ENCODE results near the gene ZNF385B. TPM values are rescaled to one million over a fixed set of nuclear protein-coding genes. Genes with fewer than 3 reads are reported as not detected.

The ZNF385B gene
- total RNA-seq, 5 donors from 2014 or later (not counting 1 experiment from before 2014, with no cell fraction given), result 0.12 TPM; not detected in 4

DNA sequence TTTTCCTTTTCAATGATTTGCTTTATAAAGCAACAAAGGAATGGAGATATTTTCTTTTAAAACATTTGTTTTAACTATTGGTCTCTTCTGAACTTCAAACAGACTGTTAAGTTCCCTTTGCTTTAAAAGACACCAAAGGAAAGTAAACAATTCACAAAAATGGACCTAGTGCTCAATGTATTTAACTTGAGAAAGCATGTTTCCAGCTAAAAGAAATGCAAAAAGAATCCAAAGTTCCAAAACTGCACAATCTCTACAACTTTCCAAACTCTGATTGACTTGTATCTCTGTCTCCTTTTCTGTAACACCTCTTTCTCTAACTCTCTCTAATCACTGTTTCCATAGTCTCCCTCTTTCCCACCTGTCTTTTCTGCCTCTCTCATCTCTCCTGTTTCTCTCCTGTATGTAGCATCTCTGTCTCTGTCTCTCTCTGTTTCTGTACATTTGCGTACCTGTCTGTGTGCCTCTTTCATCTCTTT lies 301.1 kb downstream of the ZNF385B start:
- CTCF ChIA-PET, result no interaction called here
- WGBS (ENCODE audit: insufficient coverage), result no CpG with 5 or more reads among the region's 1 CpG
- DNase-seq, result no peak
- Mint-ChIP-seq H3K9me3 (no peaks in the 10 kb centered on the region), H3K27ac (no peak overlapping the region), H3K27me3 (peaks cover 0 to 4% of the 10 kb centered on the region in 2 donors), H3K4me3 (no peak overlapping the region), H3K36me3 (no peaks in the 10 kb centered on the region), H3K4me1 (no peaks in the 10 kb centered on the region)
- Histone ChIP-seq H3K27me3 (replicated peaks in 1 of 2; ENCODE audit: control insufficient read depth in 2 of 2, extremely low read depth in 1 of 2, insufficient read depth in 2 of 2, low read length in 1 of 2) (no peaks in the 10 kb centered on the region), H3K4me3 (ENCODE audit: control insufficient read depth in 1 of 2, extremely low read depth in 1 of 2, low read length in 1 of 2) (no peak overlapping the region), H3K9me3 (no peaks in the 10 kb centered on the region), H3K36me3 (ENCODE audit: control insufficient read depth in 2 of 2, extremely low read depth in 1 of 2, insufficient read depth in 1 of 2, low read length in 1 of 2) (no peaks in the 10 kb centered on the region), H3K27ac (ENCODE audit: low read length) (no peak overlapping the region), H3K4me1 (ENCODE audit: control insufficient read depth in 1 of 2, extremely low read depth in 1 of 2, insufficient read depth in 2 of 2, low read length in 2 of 2) (no peaks in the 10 kb centered on the region)
- POLR2A ChIA-PET, result no interaction called here
- no peak for ATAC-seq (replicated peaks in 1 of 4)

DNA sequence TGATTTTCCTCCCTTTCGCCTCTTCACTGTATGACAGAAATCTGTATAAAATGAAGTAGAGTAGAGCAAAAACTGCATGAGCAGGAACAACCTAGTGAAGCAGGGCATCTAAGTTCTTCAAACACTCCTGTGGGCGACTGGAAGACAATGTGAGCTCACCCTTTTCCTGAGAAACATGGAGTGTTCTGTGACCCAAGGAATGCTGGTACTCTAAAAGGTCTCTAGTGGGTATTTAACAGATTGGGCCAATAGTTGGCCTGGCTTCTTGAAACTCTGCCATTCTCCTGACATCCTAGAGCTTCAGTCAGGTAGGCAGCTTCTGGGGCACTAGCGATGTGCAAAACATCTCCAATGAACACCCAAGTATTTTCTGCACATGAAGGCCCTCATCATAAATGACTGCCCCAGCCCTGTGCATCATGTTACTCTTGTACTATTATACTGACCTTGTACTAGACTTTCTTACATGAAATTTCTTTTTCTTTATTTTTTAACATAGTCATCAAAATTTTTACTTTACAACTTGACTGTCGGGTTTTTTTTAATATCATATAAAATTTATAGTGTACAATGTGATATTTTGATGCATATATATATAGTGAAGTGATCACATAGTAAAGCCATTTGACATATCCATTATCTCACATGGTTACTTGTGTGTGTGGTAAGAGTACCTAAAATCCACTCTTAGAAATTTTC lies 302.2 kb downstream of the ZNF385B start:
- POLR2A ChIA-PET, result no interaction called here
- no peaks in the 10 kb centered on the region for H3K36me3 ChIP-seq (ENCODE audit: control insufficient read depth in 2 of 2, extremely low read depth in 1 of 2, insufficient read depth in 1 of 2, low read length in 1 of 2)

DNA sequence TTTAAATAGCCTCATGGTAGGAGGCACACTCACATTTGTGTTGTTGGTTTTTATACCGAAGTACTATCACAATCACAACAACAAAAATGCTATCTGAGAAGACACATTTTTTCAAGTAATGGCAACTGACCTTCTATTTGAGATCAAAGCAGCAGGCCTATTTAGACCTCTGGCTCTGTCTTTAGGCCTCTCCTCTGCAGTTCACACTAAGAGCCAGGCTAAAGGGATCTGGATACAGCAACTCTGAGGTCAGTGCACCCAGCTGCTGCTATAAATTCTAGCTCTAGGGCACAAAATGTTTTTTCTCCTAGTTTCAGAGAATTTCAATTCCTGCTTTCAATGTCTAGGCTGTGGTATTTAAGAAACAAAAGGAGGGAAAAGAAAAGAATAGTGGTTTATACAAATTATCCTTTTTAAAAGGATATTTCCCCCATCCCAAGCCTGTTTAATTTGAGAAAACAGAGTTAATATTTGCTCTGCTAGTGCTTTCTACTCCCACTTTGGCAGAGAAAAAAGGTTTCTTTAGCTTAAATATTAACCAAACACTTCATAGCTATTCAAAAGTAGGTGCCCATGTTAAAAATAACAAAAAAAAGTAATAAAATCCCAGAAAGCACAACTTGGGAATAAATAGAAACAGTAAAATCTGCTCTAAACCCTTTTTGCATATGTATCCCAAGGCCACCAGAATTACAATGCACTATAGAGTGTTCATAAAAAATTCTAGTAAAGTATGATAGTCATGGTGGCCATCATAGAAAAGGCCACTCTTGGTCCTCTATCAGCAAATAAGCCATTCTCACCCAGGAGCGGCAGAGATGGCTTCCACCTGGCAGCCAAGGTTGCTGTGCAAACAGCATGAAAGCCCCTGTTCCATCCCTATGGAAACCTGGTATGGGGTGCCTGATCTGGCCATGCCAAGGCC lies 303.1 kb downstream of the ZNF385B start:
- peaks cover 0 to 3% (median 0%) of the 10 kb centered on the region in 3 donors for H3K9me3 Mint-ChIP-seq
- POLR2A ChIA-PET, result no interaction called here
- Histone ChIP-seq H3K9me3 (no peaks in the 10 kb centered on the region), H3K4me1 (ENCODE audit: control insufficient read depth in 1 of 2, extremely low read depth in 1 of 2, insufficient read depth in 2 of 2, low read length in 2 of 2) (no peaks in the 10 kb centered on the region), H3K36me3 (ENCODE audit: control insufficient read depth in 2 of 2, extremely low read depth in 1 of 2, insufficient read depth in 1 of 2, low read length in 1 of 2) (no peaks in the 10 kb centered on the region), H3K4me3 (ENCODE audit: control insufficient read depth in 1 of 2, extremely low read depth in 1 of 2, low read length in 1 of 2) (no peak overlapping the region), H3K27me3 (replicated peaks in 1 of 2; ENCODE audit: control insufficient read depth in 2 of 2, extremely low read depth in 1 of 2, insufficient read depth in 2 of 2, low read length in 1 of 2) (no peaks in the 10 kb centered on the region), H3K27ac (ENCODE audit: low read length) (no peak overlapping the region)
- DNase-seq (no peak), ATAC-seq (replicated peaks in 1 of 4) (no peak)
- CTCF ChIA-PET, result interaction anchor here in 1 of 2 donors (0.6 kb wide), 1 partner anchor 40 kb away, joined by 3 read pairs; no protein-coding TSS in a partner anchor
- no peaks in the 10 kb centered on the region for H3K36me3 Mint-ChIP-seq
- 100% methylated on average over 1 of the region's 2 CpGs for WGBS (ENCODE audit: insufficient coverage)
- H3K4me1 Mint-ChIP-seq, result no peaks in the 10 kb centered on the region
- peaks cover 0 to 4% of the 10 kb centered on the region in 2 donors for H3K27me3 Mint-ChIP-seq
- H3K27ac Mint-ChIP-seq, result no peak overlapping the region
- no peak overlapping the region for H3K4me3 Mint-ChIP-seq

More for the DNA sequence above, 302.2 kb downstream of the ZNF385B start:
- Histone ChIP-seq H3K4me3 (ENCODE audit: control insufficient read depth in 1 of 2, extremely low read depth in 1 of 2, low read length in 1 of 2) (no peak overlapping the region), H3K9me3 (no peaks in the 10 kb centered on the region), H3K27ac (ENCODE audit: low read length) (no peak overlapping the region), H3K27me3 (replicated peaks in 1 of 2; ENCODE audit: control insufficient read depth in 2 of 2, extremely low read depth in 1 of 2, insufficient read depth in 2 of 2, low read length in 1 of 2) (no peaks in the 10 kb centered on the region), H3K4me1 (ENCODE audit: control insufficient read depth in 1 of 2, extremely low read depth in 1 of 2, insufficient read depth in 2 of 2, low read length in 2 of 2) (no peaks in the 10 kb centered on the region)
- WGBS (ENCODE audit: insufficient coverage), result 82% methylated on average over 2 of the region's 4 CpGs
- no peaks in the 10 kb centered on the region for H3K36me3 Mint-ChIP-seq
- CTCF ChIA-PET, result interaction anchor here in 1 of 2 donors (0.6 kb wide), 1 partner anchor 39 kb away, joined by 3 read pairs; no protein-coding TSS in a partner anchor
- DNase-seq, result no peak
- H3K4me1 Mint-ChIP-seq, result no peaks in the 10 kb centered on the region
- H3K27me3 Mint-ChIP-seq, result peaks cover 0 to 4% of the 10 kb centered on the region in 2 donors
- H3K4me3 Mint-ChIP-seq, result no peak overlapping the region
- H3K27ac Mint-ChIP-seq, result no peak overlapping the region
- peaks cover 0 to 3% (median 0%) of the 10 kb centered on the region in 3 donors for H3K9me3 Mint-ChIP-seq
- ATAC-seq (replicated peaks in 1 of 4), result no peak

DNA sequence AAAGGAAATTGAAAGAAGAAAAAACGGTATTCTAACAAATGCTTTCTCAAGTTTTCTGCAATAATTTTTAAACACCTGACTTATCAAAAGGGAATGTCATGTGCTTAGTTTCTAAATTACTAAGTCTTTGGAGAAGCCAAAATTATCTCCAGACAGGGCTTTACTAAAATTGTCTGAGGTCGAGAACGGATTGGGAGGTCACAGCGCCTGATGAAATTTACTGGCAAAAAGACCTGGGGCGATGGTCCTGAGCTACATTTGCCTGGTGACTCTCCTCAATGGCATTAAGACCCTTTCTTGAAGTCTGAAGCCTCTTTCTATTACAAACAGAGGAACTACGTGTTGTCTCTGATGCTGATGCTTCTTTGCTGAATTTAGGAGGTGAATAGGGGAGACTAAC lies 305.0 kb downstream of the ZNF385B start:
- H3K9me3 ChIP-seq, result no peaks in the 10 kb centered on the region
- no peak overlapping the region for H3K27ac ChIP-seq (ENCODE audit: low read length)
- ChIA-PET POLR2A (no interaction called here), CTCF (no interaction called here)
- peaks cover 0 to 4% of the 10 kb centered on the region in 2 donors for H3K27me3 Mint-ChIP-seq
- no peaks in the 10 kb centered on the region for H3K4me1 Mint-ChIP-seq
- no peak overlapping the region for H3K4me3 ChIP-seq (ENCODE audit: control insufficient read depth in 1 of 2, extremely low read depth in 1 of 2, low read length in 1 of 2)
- no peaks in the 10 kb centered on the region for H3K36me3 Mint-ChIP-seq
- DNase-seq, result no peak
- H3K27me3 ChIP-seq (replicated peaks in 1 of 2; ENCODE audit: control insufficient read depth in 2 of 2, extremely low read depth in 1 of 2, insufficient read depth in 2 of 2, low read length in 1 of 2), result no peaks in the 10 kb centered on the region
- 89% methylated on average over 3 of the region's 6 CpGs for WGBS (ENCODE audit: insufficient coverage)
- ATAC-seq (replicated peaks in 1 of 4), result no peak
- H3K27ac Mint-ChIP-seq, result no peak overlapping the region
- H3K9me3 Mint-ChIP-seq, result peaks cover 0 to 3% (median 0%) of the 10 kb centered on the region in 3 donors
- H3K36me3 ChIP-seq (ENCODE audit: control insufficient read depth in 2 of 2, extremely low read depth in 1 of 2, insufficient read depth in 1 of 2, low read length in 1 of 2), result no peaks in the 10 kb centered on the region
- H3K4me1 ChIP-seq (ENCODE audit: control insufficient read depth in 1 of 2, extremely low read depth in 1 of 2, insufficient read depth in 2 of 2, low read length in 2 of 2), result no peaks in the 10 kb centered on the region
- H3K4me3 Mint-ChIP-seq, result no peak overlapping the region

GRCh38 chr2:179555691-179556283 lies 305.6 kb downstream of the ZNF385B start:
- Histone ChIP-seq H3K36me3 (ENCODE audit: control insufficient read depth in 2 of 2, extremely low read depth in 1 of 2, insufficient read depth in 1 of 2, low read length in 1 of 2) (no peaks in the 10 kb centered on the region), H3K27ac (ENCODE audit: low read length) (no peak overlapping the region), H3K4me3 (ENCODE audit: control insufficient read depth in 1 of 2, extremely low read depth in 1 of 2, low read length in 1 of 2) (no peak overlapping the region), H3K9me3 (no peaks in the 10 kb centered on the region), H3K4me1 (ENCODE audit: control insufficient read depth in 1 of 2, extremely low read depth in 1 of 2, insufficient read depth in 2 of 2, low read length in 2 of 2) (no peaks in the 10 kb centered on the region), H3K27me3 (replicated peaks in 1 of 2; ENCODE audit: control insufficient read depth in 2 of 2, extremely low read depth in 1 of 2, insufficient read depth in 2 of 2, low read length in 1 of 2) (no peaks in the 10 kb centered on the region)
- ATAC-seq (replicated peaks in 1 of 4), result no peak
- 71% methylated on average over 2 of the region's 6 CpGs for WGBS (ENCODE audit: insufficient coverage)
- no peak overlapping the region for H3K4me3 Mint-ChIP-seq
- no peak overlapping the region for H3K27ac Mint-ChIP-seq
- peaks cover 0 to 3% (median 0%) of the 10 kb centered on the region in 3 donors for H3K9me3 Mint-ChIP-seq
- ChIA-PET POLR2A (no interaction called here), CTCF (no interaction called here)
- peaks cover under 1 to 4% of the 10 kb centered on the region in 2 donors for H3K27me3 Mint-ChIP-seq
- no peaks in the 10 kb centered on the region for H3K4me1 Mint-ChIP-seq
- DNase-seq, result no peak
- no peaks in the 10 kb centered on the region for H3K36me3 Mint-ChIP-seq

GRCh38 chr2:179554639-179555386 lies 306.6 kb downstream of the ZNF385B start:
- ChIA-PET POLR2A (no interaction called here), CTCF (no interaction called here)
- Mint-ChIP-seq H3K36me3 (no peaks in the 10 kb centered on the region), H3K9me3 (peaks cover 0 to 3% (median 0%) of the 10 kb centered on the region in 3 donors), H3K4me3 (no peak overlapping the region), H3K27me3 (peaks cover 0 to 4% of the 10 kb centered on the region in 2 donors), H3K4me1 (no peaks in the 10 kb centered on the region), H3K27ac (no peak overlapping the region)
- Histone ChIP-seq H3K27ac (ENCODE audit: low read length) (no peak overlapping the region), H3K27me3 (replicated peaks in 1 of 2; ENCODE audit: control insufficient read depth in 2 of 2, extremely low read depth in 1 of 2, insufficient read depth in 2 of 2, low read length in 1 of 2) (no peaks in the 10 kb centered on the region), H3K36me3 (ENCODE audit: control insufficient read depth in 2 of 2, extremely low read depth in 1 of 2, insufficient read depth in 1 of 2, low read length in 1 of 2) (no peaks in the 10 kb centered on the region), H3K4me3 (ENCODE audit: control insufficient read depth in 1 of 2, extremely low read depth in 1 of 2, low read length in 1 of 2) (no peak overlapping the region), H3K4me1 (ENCODE audit: control insufficient read depth in 1 of 2, extremely low read depth in 1 of 2, insufficient read depth in 2 of 2, low read length in 2 of 2) (no peaks in the 10 kb centered on the region), H3K9me3 (no peaks in the 10 kb centered on the region)
- no peak for DNase-seq
- no peak for ATAC-seq (replicated peaks in 1 of 4)
- WGBS (ENCODE audit: insufficient coverage), result 83% methylated on average over 1 of the region's 4 CpGs

All from T-cell (primary cell).